Psoas muscle (tissue), 8 donors: ENCODE results near the gene CTRB1. TPM values are rescaled to one million over a fixed set of nuclear protein-coding genes. Genes with fewer than 3 reads are reported as not detected.

Experiments used
- ATAC-seq, 4 donors: fragments of 200-7000 bp; cut with Tn5 transposase; one replicate each; pipeline ENCODE4 v1.9.1; 2020; ENCODE audit warnings: moderate library complexity in 3 of 4, mild to moderate bottlenecking in 2 of 4
- DNase-seq, 2 donors: peaks; one replicate each; pipeline ENCODE4 v3.0.0-alpha.2; 2020
- H3K27ac ChIP-seq: fragments of 200-600 bp; one replicate; pipeline ENCODE4 v1.8.0; 2022
- H3K27me3 ChIP-seq, 3 donors: fragments of 200-600 bp in 1 of 3; one replicate each; pipeline versions ENCODE4 v1.6.1 to v1.8.0; 2013 to 2022; ENCODE audit warnings: low read length in 2 of 3, mild to moderate bottlenecking in 2 of 3, moderate library complexity in 1 of 3; ENCODE audit not compliant: insufficient read depth in 3 of 3
- H3K36me3 ChIP-seq, 2 donors: fragments of 200-600 bp in 1 of 2; one replicate each; pipeline versions ENCODE4 v1.6.1 to v1.8.0; 2013 to 2022; ENCODE audit warnings: low read depth in 1 of 2, mild to moderate bottlenecking in 1 of 2, moderate library complexity in 1 of 2; ENCODE audit not compliant: insufficient read depth in 1 of 2
- H3K4me1 ChIP-seq: fragments of 200-600 bp; one replicate; pipeline ENCODE4 v1.8.0; 2022
- H3K4me3 ChIP-seq: fragments of 200-600 bp; one replicate; pipeline ENCODE4 v1.8.0; 2022; ENCODE audit warnings: mild to moderate bottlenecking
- H3K9me3 ChIP-seq: fragments of 200-600 bp; one replicate; pipeline ENCODE4 v1.8.0; 2022
- WGBS, 3 donors: extraction: QIAGEN DNeasy Blood & Tissue Kit; methylation state at CpG; one replicate each; pipeline versions ENCODE4 v1.1.6 to v1.1.7; 2013; 5-methylcytosine and 5-hydroxymethylcytosine counted together
- intact Hi-C, 2 donors: fragments of 100-400 bp; cut with DNase I; formaldehyde crosslinking; loops; one replicate each; pipeline versions ENCODE4 v1.11.0 to v1.14.2; 2022
- polyA plus RNA-seq, 3 donors: library from polyadenylated mRNA; stranded (reverse); fragments of 200-250 nt; gene quantifications; one replicate each; pipeline ENCODE4 v1.2.3, GENCODE V29; 2013
- total RNA-seq, 4 donors: library from RNA; stranded (reverse); fragmentation: NEBNext Ultra II Directional in 2 of 4; extraction: Animal tissue kit (Norgen Biotek cat#: 25700) in 2 of 4; gene quantifications; one replicate each; pipeline versions ENCODE4 v1.2.1 to v1.2.4, GENCODE V29; 2021 to 2023
- TF ChIP-seq, protein P1 (sequence below): fragments of 200-600 bp; IDR thresholded peaks from one replicate; pipeline ENCODE4 v1.8.0; 2022; ENCODE audit warnings: antibody characterized with exemption
- donor health status: healthy with polysubstance abuse.
- donor health status: DM: no; HTN: no; CAD: no; lungs with moderate emphysema.
- donor health status: Bipolar disorder and iron deficiency.
- donor health status: healthy.
- donor health status: DM: yes; HTN: yes; CAD: no.
- donor health status: DM: no; HTN: no; CAD: no.
- donor health status: DM: no; HTN: no; CAD: no.
- donor health status: DM: yes; HTN: yes; CAD: no.

The CTRB1 gene
- total and polyA plus RNA-seq, 7 donors: 0.03 to 3.9 (median 1.2) TPM; not detected in 2

DNA sequence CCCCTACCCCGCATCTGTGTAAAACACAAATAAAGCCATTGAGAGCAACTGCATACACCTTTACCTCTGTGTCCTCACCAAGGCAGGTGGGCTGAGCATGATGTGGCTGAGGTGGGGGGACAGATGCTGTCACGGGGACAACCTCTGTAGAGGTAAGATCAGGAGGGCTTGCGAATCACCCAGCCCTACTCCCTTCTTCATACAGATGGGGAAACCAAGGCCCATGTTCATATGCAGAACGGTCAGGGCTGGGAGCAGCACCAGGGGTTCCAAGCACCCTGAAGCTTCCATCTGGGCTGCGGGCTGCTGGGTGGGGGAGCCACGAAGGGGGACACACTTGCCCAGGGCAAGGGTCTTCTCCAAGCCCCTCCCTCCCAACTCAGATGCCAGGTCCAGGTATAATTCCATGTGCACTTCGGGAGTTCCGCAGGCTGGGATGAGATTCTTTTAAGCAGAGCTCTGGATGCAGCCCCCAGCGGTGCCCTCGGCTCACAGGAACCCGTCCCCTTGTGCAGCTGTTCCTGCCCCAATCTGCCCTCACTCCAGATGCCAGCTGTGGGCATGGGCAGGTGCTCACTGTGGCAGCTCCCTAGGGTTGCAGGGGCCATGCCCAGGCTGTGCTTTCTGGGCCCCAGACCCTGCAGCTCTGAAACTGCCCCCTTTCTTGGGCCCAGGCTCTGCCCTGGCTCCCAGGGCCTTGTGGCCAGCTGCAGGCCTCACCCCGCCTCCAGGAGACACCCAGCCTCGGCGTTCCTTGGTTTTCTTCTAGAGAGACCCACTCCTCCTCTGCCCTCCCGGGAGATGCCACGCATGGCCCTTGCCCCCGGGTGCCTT, 9.6 kb downstream of the CTRB1 start:
- TF ChIP-seq, protein P1, sequence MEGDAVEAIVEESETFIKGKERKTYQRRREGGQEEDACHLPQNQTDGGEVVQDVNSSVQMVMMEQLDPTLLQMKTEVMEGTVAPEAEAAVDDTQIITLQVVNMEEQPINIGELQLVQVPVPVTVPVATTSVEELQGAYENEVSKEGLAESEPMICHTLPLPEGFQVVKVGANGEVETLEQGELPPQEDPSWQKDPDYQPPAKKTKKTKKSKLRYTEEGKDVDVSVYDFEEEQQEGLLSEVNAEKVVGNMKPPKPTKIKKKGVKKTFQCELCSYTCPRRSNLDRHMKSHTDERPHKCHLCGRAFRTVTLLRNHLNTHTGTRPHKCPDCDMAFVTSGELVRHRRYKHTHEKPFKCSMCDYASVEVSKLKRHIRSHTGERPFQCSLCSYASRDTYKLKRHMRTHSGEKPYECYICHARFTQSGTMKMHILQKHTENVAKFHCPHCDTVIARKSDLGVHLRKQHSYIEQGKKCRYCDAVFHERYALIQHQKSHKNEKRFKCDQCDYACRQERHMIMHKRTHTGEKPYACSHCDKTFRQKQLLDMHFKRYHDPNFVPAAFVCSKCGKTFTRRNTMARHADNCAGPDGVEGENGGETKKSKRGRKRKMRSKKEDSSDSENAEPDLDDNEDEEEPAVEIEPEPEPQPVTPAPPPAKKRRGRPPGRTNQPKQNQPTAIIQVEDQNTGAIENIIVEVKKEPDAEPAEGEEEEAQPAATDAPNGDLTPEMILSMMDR: no peak
- 79 to 81% (median 81%) methylated on average over 16 to 17 of the region's 17 CpGs for WGBS, 3 donors
- Histone ChIP-seq H3K9me3 (no peaks in the 10 kb centered on the region), H3K27ac (no peak overlapping the region), H3K4me1 (peaks cover 4% of the 10 kb centered on the region), H3K4me3 (no peak overlapping the region), H3K27me3 (no peaks in the 10 kb centered on the region), H3K36me3 (peaks cover 0 to 58% of the 10 kb centered on the region in 2 donors)
- ATAC-seq (no peak), DNase-seq (no peak)
- intact Hi-C loops: no loop called here

DNA sequence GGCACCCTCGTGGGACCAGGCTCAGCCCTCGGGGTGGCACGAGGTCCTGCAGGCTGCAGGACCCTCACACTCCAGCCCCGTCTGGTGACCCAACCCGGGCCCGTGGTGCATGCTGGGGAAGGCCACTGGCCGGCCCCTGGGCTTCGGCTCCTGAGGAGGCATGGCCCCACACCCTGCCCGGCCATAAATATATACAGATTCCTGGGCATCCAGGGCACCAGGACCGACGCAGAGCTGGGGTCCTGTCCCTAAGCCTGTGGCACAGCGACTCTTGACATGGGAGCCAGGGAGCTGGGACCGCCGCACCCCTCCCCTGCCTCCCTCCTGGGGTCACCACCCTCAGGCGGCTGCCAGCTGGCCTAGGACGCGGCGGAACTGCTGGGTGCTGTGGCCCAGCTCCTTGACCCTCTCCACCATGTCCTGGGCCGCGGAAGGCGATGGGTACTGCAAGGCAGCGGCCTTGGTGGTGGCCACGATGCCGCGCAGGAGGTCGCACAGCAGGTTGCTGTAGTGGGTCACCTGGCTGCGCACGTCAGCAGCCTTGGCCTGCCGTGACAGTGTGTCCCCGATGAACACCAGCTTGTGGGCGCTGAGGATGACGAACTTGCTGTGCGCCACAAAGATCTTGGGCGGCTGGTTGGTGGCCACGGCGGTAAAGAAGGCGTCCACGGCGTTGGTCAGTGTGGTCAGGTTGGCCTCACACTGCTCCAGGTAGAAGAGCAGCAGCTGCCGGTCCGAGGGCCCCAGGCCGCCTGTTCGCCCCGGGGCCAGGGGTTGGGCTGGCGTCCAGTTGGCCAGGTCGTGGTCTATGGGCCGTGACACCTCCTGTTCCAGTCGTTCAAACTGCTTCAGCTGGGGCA, 10.6 kb downstream of the CTRB1 start:
- TF ChIP-seq, protein P1: no peak
- H3K36me3 ChIP-seq: peaks cover 0 to 64% of the 10 kb centered on the region in 2 donors
- no peaks in the 10 kb centered on the region for H3K9me3 ChIP-seq
- H3K4me3 ChIP-seq: no peak overlapping the region
- peak in 1 of 2 donors; percentile 52 for DNase-seq
- intact Hi-C loops: loop anchor here in 1 of 2 donors (5.0 kb wide), 1 partner anchor 88 kb away; no protein-coding TSS in a partner anchor
- H3K27ac ChIP-seq: no peak overlapping the region
- WGBS, 3 donors: 84 to 88% (median 84%) methylated on average over 40 to 48 of the region's 48 CpGs
- no peak for ATAC-seq
- no peaks in the 10 kb centered on the region for H3K27me3 ChIP-seq
- H3K4me1 ChIP-seq: peaks cover 7% of the 10 kb centered on the region

DNA sequence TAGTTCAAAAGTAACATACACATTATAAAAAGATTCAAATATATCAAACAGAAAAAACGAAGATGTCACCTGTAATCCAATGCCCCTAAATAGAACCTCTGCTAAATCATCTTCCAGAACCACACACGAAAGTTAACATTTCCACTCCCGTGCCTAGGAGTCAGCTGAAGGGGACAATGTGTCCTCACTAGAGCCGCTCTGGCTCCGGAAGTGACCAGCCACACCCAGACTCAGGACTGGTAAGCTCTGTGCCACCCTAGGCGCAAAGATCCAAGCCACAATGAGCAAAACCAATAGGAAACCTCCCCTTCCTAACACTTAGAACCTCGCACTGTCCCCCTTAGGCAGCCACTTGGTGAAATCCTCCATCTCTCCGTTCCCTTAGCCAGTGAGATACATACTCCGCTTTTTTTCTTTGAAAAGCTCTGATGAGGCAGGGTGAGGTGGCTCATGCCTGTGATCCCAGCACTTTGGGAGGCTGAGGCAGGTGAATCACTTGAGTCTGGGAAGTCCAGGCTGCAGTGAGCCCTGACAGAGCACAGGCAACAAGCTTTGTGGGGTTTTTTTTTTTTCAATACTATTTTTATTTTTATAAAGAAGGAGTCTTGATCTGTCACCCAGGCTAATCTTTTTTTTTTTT, 11.8 kb downstream of the CTRB1 start:
- WGBS, 3 donors: 56 to 80% (median 66%) methylated on average over 9 of the region's 9 CpGs
- TF ChIP-seq, protein P1: no peak
- peaks cover 3 to 76% of the 10 kb centered on the region in 2 donors for H3K36me3 ChIP-seq
- intact Hi-C loops: loop anchor here in 1 of 2 donors (5.0 kb wide), 1 partner anchor 87 kb away; no protein-coding TSS in a partner anchor
- no peaks in the 10 kb centered on the region for H3K9me3 ChIP-seq
- H3K27ac ChIP-seq: no peak overlapping the region
- no peak overlapping the region for H3K4me3 ChIP-seq
- peaks cover 15% of the 10 kb centered on the region for H3K4me1 ChIP-seq
- H3K27me3 ChIP-seq: no peaks in the 10 kb centered on the region
- ATAC-seq: peak in 3 of 4 donors; percentile 38 to 68 (median 63)
- peak in 1 of 2 donors; percentile 75 for DNase-seq

DNA sequence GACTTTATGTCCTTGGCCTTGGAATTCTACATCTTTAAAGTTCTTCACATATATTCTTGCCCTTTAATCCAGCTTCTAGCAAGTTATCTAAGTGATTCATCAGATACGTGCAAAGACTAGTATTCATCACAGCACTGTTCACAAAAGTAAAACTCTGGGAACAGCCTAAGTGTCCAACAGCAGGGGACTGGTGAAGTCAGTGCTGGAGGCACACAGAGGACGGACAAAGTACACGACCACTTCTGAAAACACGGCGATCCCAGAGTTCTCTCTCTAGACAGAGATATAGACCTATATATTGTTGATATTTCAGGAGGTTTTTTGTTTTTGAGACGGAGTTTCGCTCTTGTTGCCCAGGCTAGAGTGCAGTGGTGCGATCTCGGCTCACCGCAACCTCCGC, 12.8 kb downstream of the CTRB1 start:
- intact Hi-C loops: loop anchor here in 1 of 2 donors (5.0 kb wide), 1 partner anchor 86 kb away; no protein-coding TSS in a partner anchor
- no peak for ATAC-seq
- DNase-seq: no peak
- no peaks in the 10 kb centered on the region for H3K9me3 ChIP-seq
- no peaks in the 10 kb centered on the region for H3K27me3 ChIP-seq
- TF ChIP-seq, protein P1: no peak
- H3K36me3 ChIP-seq: peaks cover 3 to 84% of the 10 kb centered on the region in 2 donors
- peaks cover 15% of the 10 kb centered on the region for H3K4me1 ChIP-seq
- H3K27ac ChIP-seq: no peak overlapping the region
- no peak overlapping the region for H3K4me3 ChIP-seq
- 90 to 93% (median 92%) methylated on average over 10 to 11 of the region's 11 CpGs for WGBS, 3 donors
